HepG2 (cell line): ENCODE measurements around the gene ISLR. TPM values are rescaled to one million over a fixed set of nuclear protein-coding genes. Genes with fewer than 3 reads are reported as not detected.

ENCODE experiments used
- ATAC-seq: fragments of 200-7000 bp; cut with Tn5 transposase; 3 replicates; pipeline ENCODE4 v1.9.1; 2020; ENCODE audit warnings: mild to moderate bottlenecking, moderate library complexity
- BruUV-seq: library from RNA; stranded (reverse); fragments of 400-500 nt; replicated peaks from 2 replicates; lab custom pipeline; 2021; lab: Mats Ljungman, UMichigan
- CTCF ChIA-PET: fragments of 300-600 bp; formaldehyde crosslinking; extraction: SDS; loops from one replicate; lab custom pipeline; 2021; ENCODE audit warnings: low total read pairs, inconsistent platforms, low intra/inter-chr PET ratio; lab: Yijun Ruan, JAX
- POLR2A ChIA-PET: fragments of 350-600 bp; sonication (Branson Sonifier 250); formaldehyde crosslinking; loops from one replicate; lab custom pipeline; 2020; ENCODE audit warnings: antibody characterized with exemption, inconsistent platforms; lab: Yijun Ruan, JAX
- DNase-seq: peaks from one replicate; pipeline ENCODE4 v3.0.0-alpha.2; 2015; ENCODE audit warnings: low spot score
- FAIRE-seq: peaks from 3 replicates; lab custom pipeline; 2011; peaks lifted over from hg19 to GRCh38; lab: Jason Lieb, UNC
- H2AFZ ChIP-seq: one replicate; pipeline ENCODE4 v1.6.1; 2011; ENCODE audit warnings: low read length, inconsistent platforms
- H3K27ac ChIP-seq: fragments of 300-600 bp; 3 replicates; pipeline ENCODE4 v1.8.0; 2011; ENCODE audit warnings: mixed run types, mild to moderate bottlenecking, mixed read lengths, low read length, inconsistent platforms; ENCODE audit not compliant: insufficient read depth; ENCODE audit errors: extremely low read length
- H3K27me3 ChIP-seq, 2 experiments: fragments of 200-600 bp in 1 of 2; 2 replicates in 1 of 2; 3 replicates in 1 of 2; pipeline versions ENCODE4 v1.6.0 to v1.8.0; 2011; ENCODE audit warnings: low read length in 2 of 2, mild to moderate bottlenecking in 2 of 2, moderate library complexity in 2 of 2, inconsistent platforms in 1 of 2; ENCODE audit not compliant: insufficient read depth in 2 of 2, control insufficient read depth in 1 of 2
- H3K36me3 ChIP-seq, 2 experiments: fragments of 200-600 bp in 1 of 2; replicated peaks in 1 of 2; 2 replicates in 1 of 2; 3 replicates in 1 of 2; pipeline versions ENCODE4 v1.5.1 to v1.8.0; 2011; ENCODE audit warnings: low read length in 2 of 2, inconsistent platforms in 1 of 2; ENCODE audit not compliant: insufficient read depth in 2 of 2, control insufficient read depth in 1 of 2
- H3K4me1 ChIP-seq: 2 replicates; pipeline ENCODE4 v1.5.1; 2012; ENCODE audit warnings: low read length, inconsistent platforms; ENCODE audit not compliant: insufficient read depth
- H3K4me2 ChIP-seq: 2 replicates; pipeline ENCODE4 v1.6.0; 2011; ENCODE audit warnings: low read depth, low read length, inconsistent platforms
- H3K4me3 ChIP-seq, 3 experiments: fragments of 200-600 bp in 1 of 3; sonication (generic), shearing (Covaris generic) in 1 of 3; replicated peaks in 1 of 3; 2 replicates each; pipeline ENCODE4 v1.5.1; 2011 to 2016; ENCODE audit warnings: low read length in 3 of 3, inconsistent platforms in 2 of 3, low read depth in 2 of 3, mild to moderate bottlenecking in 2 of 3, control low read depth in 1 of 3, mixed read lengths in 1 of 3; ENCODE audit not compliant: insufficient read depth in 1 of 3
- H3K79me2 ChIP-seq: one replicate; pipeline ENCODE4 v1.6.1; 2011; ENCODE audit warnings: low read length, inconsistent platforms; ENCODE audit not compliant: insufficient read depth
- H3K9ac ChIP-seq: 2 replicates; pipeline ENCODE4 v1.6.0; 2011; ENCODE audit warnings: mild to moderate bottlenecking, low read depth, low read length, inconsistent platforms; ENCODE audit not compliant: insufficient read depth
- H3K9me3 ChIP-seq: 2 replicates; pipeline ENCODE4 v1.5.1; 2012; ENCODE audit warnings: mild to moderate bottlenecking, low read length
- H4K20me1 ChIP-seq: 2 replicates; pipeline ENCODE4 v1.6.0; 2011; ENCODE audit warnings: inconsistent platforms, mild to moderate bottlenecking, low read length, moderate library complexity; ENCODE audit not compliant: insufficient read depth
- ATF2 ChIP-seq: sonication (generic); formaldehyde crosslinking; IDR thresholded peaks from 2 replicates; pipeline ENCODE4 v1.4.0; 2020; ENCODE audit warnings: missing genetic modification reagents
- CAMTA2 ChIP-seq: sonication (generic); formaldehyde crosslinking; IDR thresholded peaks from 2 replicates; pipeline ENCODE4 v1.4.0; 2020; ENCODE audit warnings: mild to moderate bottlenecking, missing genetic modification reagents, borderline replicate concordance
- CENPT ChIP-seq: sonication (generic); formaldehyde crosslinking; IDR thresholded peaks from 2 replicates; pipeline ENCODE4 v1.8.0; 2022; ENCODE audit warnings: low read depth, mild to moderate bottlenecking, moderate library complexity, missing genetic modification reagents
- GABPB1 ChIP-seq: IDR thresholded peaks from 2 replicates; pipeline ENCODE4 v1.6.1; 2016; ENCODE audit warnings: mild to moderate bottlenecking, missing genetic modification reagents, moderate library complexity, missing compliant biosample characterization
- KAT7 ChIP-seq: IDR thresholded peaks from 2 replicates; pipeline ENCODE4 v1.6.1; 2018; ENCODE audit warnings: borderline replicate concordance, missing compliant biosample characterization
- KLF6 ChIP-seq: IDR thresholded peaks from 2 replicates; pipeline ENCODE4 v1.8.0; 2016; ENCODE audit warnings: missing biosample characterization, missing genetic modification reagents
- MXD4 ChIP-seq: IDR thresholded peaks from 2 replicates; pipeline ENCODE4 v1.6.1; 2016; ENCODE audit warnings: mild to moderate bottlenecking, missing biosample characterization, missing genetic modification reagents
- NFIB ChIP-seq: sonication (generic); formaldehyde crosslinking; IDR thresholded peaks from 2 replicates; pipeline ENCODE4 v1.9.0; 2021; ENCODE audit warnings: missing genetic modification reagents, mild to moderate bottlenecking, borderline replicate concordance
- PHF21A ChIP-seq: sonication (generic); formaldehyde crosslinking; IDR thresholded peaks from 2 replicates; pipeline ENCODE4 v1.5.0; 2020; ENCODE audit warnings: mild to moderate bottlenecking, missing genetic modification reagents
- PHF5A ChIP-seq: IDR thresholded peaks from one replicate; pipeline ENCODE4 v1.6.1; 2018; ENCODE audit warnings: low read depth, missing genetic modification reagents; ENCODE audit not compliant: unreplicated experiment
- SNRNP70 ChIP-seq: fragments of 200-400 bp; formaldehyde crosslinking; IDR thresholded peaks from 2 replicates; pipeline ENCODE4 v1.6.1; 2017; ENCODE audit warnings: mild to moderate bottlenecking, low read depth, low read length, moderate library complexity
- ZNF44 ChIP-seq: sonication (generic); formaldehyde crosslinking; IDR thresholded peaks from 2 replicates; pipeline ENCODE4 v1.5.1; 2020; ENCODE audit warnings: mild to moderate bottlenecking, missing genetic modification reagents
- ZNF460 ChIP-seq: sonication (generic); formaldehyde crosslinking; IDR thresholded peaks from 2 replicates; pipeline ENCODE4 v1.5.1; 2020; ENCODE audit warnings: missing genetic modification reagents, mild to moderate bottlenecking, borderline replicate concordance
- ZNF629 ChIP-seq: sonication (generic); formaldehyde crosslinking; conservative IDR thresholded peaks from 2 replicates; pipeline ENCODE4 v1.5.0; 2020; ENCODE audit warnings: missing genetic modification reagents
- ZNF704 ChIP-seq: sonication (generic); formaldehyde crosslinking; IDR thresholded peaks from 2 replicates; pipeline ENCODE4 v1.8.1; 2023; ENCODE audit warnings: mild to moderate bottlenecking, inconsistent platforms, moderate library complexity, missing genetic modification reagents, borderline replicate concordance
- ZNF777 ChIP-seq: sonication (generic); formaldehyde crosslinking; IDR thresholded peaks from 2 replicates; pipeline ENCODE4 v1.4.0; 2020; ENCODE audit warnings: missing genetic modification reagents
- ZSCAN5A ChIP-seq: sonication (generic); formaldehyde crosslinking; IDR thresholded peaks from 2 replicates; pipeline ENCODE4 v1.8.0; 2022; ENCODE audit warnings: mild to moderate bottlenecking, missing genetic modification reagents, borderline replicate concordance
- WGBS: methylation state at CpG from one replicate; pipeline ENCODE4 v1.1.6; 2017; ENCODE audit warnings: low lambda C conversion rate; 5-methylcytosine and 5-hydroxymethylcytosine counted together
- in situ Hi-C: cut with HindIII; loops from 2 replicates; pipeline ENCODE4 v1.10.0; 2017; ENCODE audit warnings: low pct_unique_long_range_greater_than_20kb; ENCODE audit not compliant: extremely low pct_ligation_motif_present
- intact Hi-C: fragments of 100-400 bp; cut with micrococcal nuclease; formaldehyde crosslinking; loops from one replicate; pipeline ENCODE4 v1.10.0; 2022; ENCODE audit not compliant: unreplicated experiment
- polyA plus RNA-seq, 8 experiments: library from polyadenylated mRNA; depleted of rRNA in 3 of 8; stranded (reverse) in 7 of 8; unstranded in 1 of 8; fragments of >200 nt; fragmentation: Illumina TruSeq in 4 of 8; extraction: Trizol in 4 of 8; gene quantifications; 2 replicates each; pipeline versions ENCODE4 v1.2.1 to v1.2.3, GENCODE V29; 2011 to 2016; ENCODE audit warnings: low read depth in 4 of 8, missing spikeins in 1 of 8, mixed read lengths in 1 of 8; ENCODE audit not compliant: insufficient read depth in 1 of 8
- total RNA-seq, 5 experiments: library from RNA; depleted of rRNA; stranded (reverse); fragments of >200 nt; fragmentation: Illumina TruSeq; extraction: Trizol; gene quantifications; 2 replicates each; pipeline ENCODE4 v1.2.3, GENCODE V29; 2016; ENCODE audit warnings: low read depth in 1 of 5

ISLR gene
- total and polyA plus RNA-seq, 2 of the 13 experiments (the other 11 are each of a cell fraction or from before 2014, with no cell fraction given): not detected

- intact Hi-C loops: loop anchor here (1.0 kb wide), 1 partner anchor 8 kb away; no protein-coding TSS in a partner anchor
- Histone ChIP-seq H3K4me2 (no peak overlapping the region), H4K20me1 (no peaks in the 10 kb centered on the region), H3K27ac (no peak overlapping the region), H3K36me3 (no peaks in the 10 kb centered on the region), H3K27me3 (peaks cover 1 to 5% of the 10 kb centered on the region in 2 experiments; a peak in 2 of 5 replicates), H3K4me1 (no peaks in the 10 kb centered on the region), H3K79me2 (no peaks in the 10 kb centered on the region), H3K4me3 (no peak overlapping the region), H2AFZ (no peak overlapping the region), H3K9ac (no peak overlapping the region), H3K9me3 (no peaks in the 10 kb centered on the region)
- FAIRE-seq (no peak), ATAC-seq (no peak), DNase-seq (no peak)
- ChIA-PET CTCF (no interaction called here), POLR2A (no interaction called here)
- in situ Hi-C loops: no loop called here
- 2% methylated on average over 5 of the region's 5 CpGs for WGBS
- BruUV-seq: no TSS peak
- TF ChIP-seq ZNF704 (CRISPR knock-in tag) (no peak), ZNF460 (no peak), ZNF629 (CRISPR knock-in tag) (no peak), KLF6 (CRISPR knock-in tag) (no peak), MXD4 (CRISPR knock-in tag) (no peak), GABPB1 (no peak), ZNF777 (CRISPR knock-in tag) (no peak), KAT7 (CRISPR knock-in tag) (no peak), CAMTA2 (CRISPR knock-in tag) (no peak), CENPT (no peak), NFIB (CRISPR knock-in tag) (no peak), SNRNP70 (no peak), ZNF44 (CRISPR knock-in tag) (no peak), PHF21A (CRISPR knock-in tag) (no peak), ATF2 (no peak), PHF5A (CRISPR knock-in tag) (no peak), ZSCAN5A (no peak)
Measured at GRCh38 chr15:74158855-74159650, 14.5 kb upstream of the ISLR start.
